Left ventricle myocardium inferior (tissue), 1 donor: Measurements from ENCODE around the gene HHIPL2. TPM values are rescaled to one million over a fixed set of nuclear protein-coding genes. Genes with fewer than 3 reads are reported as not detected.

ENCODE experiments used
- DNase-seq: peaks from one replicate; pipeline ENCODE4 v3.0.0-alpha.2; 2020
- H3K27ac ChIP-seq: fragments of 200-600 bp; replicated peaks from 2 replicates; pipeline ENCODE4 v1.8.0; 2021
- H3K27me3 ChIP-seq: fragments of 200-600 bp; 2 replicates; pipeline ENCODE4 v1.8.0; 2021; ENCODE audit warnings: low read depth
- H3K36me3 ChIP-seq: fragments of 200-600 bp; 2 replicates; pipeline ENCODE4 v1.8.0; 2021
- H3K4me1 ChIP-seq: fragments of 200-600 bp; 2 replicates; pipeline ENCODE4 v1.8.0; 2021
- H3K4me3 ChIP-seq: fragments of 200-600 bp; 2 replicates; pipeline ENCODE4 v1.8.0; 2021; ENCODE audit warnings: mild to moderate bottlenecking, moderate library complexity
- H3K9me3 ChIP-seq: fragments of 200-600 bp; replicated peaks from 2 replicates; pipeline ENCODE4 v1.8.0; 2021
- CTCF ChIP-seq: fragments of 200-600 bp; IDR thresholded peaks from 2 replicates; pipeline ENCODE4 v1.8.0; 2021; ENCODE audit warnings: antibody characterized with exemption, mild to moderate bottlenecking, borderline replicate concordance
- intact Hi-C: fragments of 100-400 bp; cut with micrococcal nuclease; formaldehyde crosslinking; loops from one replicate; pipeline ENCODE4 v1.11.0; 2022
- total RNA-seq: library from RNA; stranded (reverse); fragmentation: NEBNext Ultra II Directional; extraction: Animal tissue kit (Norgen Biotek cat#: 25700); gene quantifications from one replicate; pipeline ENCODE4 v1.2.1, GENCODE V29; 2021
- donor health status: DM: no; HTN: yes; CAD: no; lungs with severe emphysema.

HHIPL2 gene
- total RNA-seq, 1 donor from 2014 or later = not detected

DNA sequence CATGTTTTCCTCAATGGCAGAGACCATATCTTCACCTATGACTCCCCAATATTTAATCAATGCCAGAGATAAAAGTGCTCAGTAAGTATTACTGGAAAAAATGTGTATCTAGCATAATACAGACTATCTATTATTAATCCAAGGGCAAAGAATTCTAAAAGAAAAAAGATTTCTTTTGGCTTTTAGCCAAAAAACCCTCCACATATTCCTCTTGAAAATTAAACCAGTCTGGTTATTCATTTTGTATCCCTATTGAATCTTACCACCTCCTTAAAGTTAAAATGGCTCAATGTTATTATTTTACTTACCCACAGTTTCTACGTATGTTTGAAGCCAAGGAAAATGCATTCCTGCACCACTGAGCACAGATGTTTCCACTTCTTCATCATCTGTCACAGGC, 40.2 kb upstream of the HHIPL2 start:
- peaks cover 23% of the 10 kb centered on the region for H3K36me3 ChIP-seq
- DNase-seq = no peak
- no peaks in the 10 kb centered on the region for H3K9me3 ChIP-seq
- intact Hi-C loops = no loop called here
- H3K27ac ChIP-seq = no peak overlapping the region
- H3K4me3 ChIP-seq = no peak overlapping the region
- H3K4me1 ChIP-seq = peaks cover 26% of the 10 kb centered on the region
- no peaks in the 10 kb centered on the region for H3K27me3 ChIP-seq
- no peak for TF ChIP-seq CTCF

DNA sequence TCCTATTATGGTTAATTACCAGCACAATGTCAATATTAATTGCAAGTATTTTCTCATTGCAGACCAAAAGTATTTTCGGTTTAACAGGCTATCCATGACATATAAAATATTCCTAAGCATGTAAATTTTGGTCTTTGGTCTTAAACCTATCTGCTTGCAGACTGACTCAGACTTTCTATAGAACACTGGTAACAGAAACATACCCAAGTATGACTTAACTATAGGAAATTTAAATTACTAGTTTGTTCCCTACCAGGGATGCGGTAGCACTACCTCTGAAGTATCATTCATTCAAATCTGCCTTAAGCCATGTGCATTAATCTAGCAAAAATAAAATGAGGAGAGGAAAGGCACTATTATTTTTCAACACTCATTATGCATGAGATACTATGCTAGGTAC, 38.9 kb upstream of the HHIPL2 start:
- Histone ChIP-seq H3K36me3 (peaks cover 30% of the 10 kb centered on the region), H3K27me3 (no peaks in the 10 kb centered on the region), H3K9me3 (no peaks in the 10 kb centered on the region), H3K27ac (no peak overlapping the region), H3K4me1 (peaks cover 34% of the 10 kb centered on the region), H3K4me3 (no peak overlapping the region)
- DNase-seq = no peak
- intact Hi-C loops = no loop called here
- no peak for TF ChIP-seq CTCF

GRCh38 chr1:222583079-222583478, 35.2 kb upstream of the HHIPL2 start:
- no peak for DNase-seq
- Histone ChIP-seq H3K9me3 (no peaks in the 10 kb centered on the region), H3K36me3 (peaks cover 38% of the 10 kb centered on the region), H3K27ac (no peak overlapping the region), H3K4me3 (no peak overlapping the region), H3K27me3 (no peaks in the 10 kb centered on the region), H3K4me1 (peaks cover 10% of the 10 kb centered on the region)
- intact Hi-C loops = no loop called here
- no peak for TF ChIP-seq CTCF

DNA sequence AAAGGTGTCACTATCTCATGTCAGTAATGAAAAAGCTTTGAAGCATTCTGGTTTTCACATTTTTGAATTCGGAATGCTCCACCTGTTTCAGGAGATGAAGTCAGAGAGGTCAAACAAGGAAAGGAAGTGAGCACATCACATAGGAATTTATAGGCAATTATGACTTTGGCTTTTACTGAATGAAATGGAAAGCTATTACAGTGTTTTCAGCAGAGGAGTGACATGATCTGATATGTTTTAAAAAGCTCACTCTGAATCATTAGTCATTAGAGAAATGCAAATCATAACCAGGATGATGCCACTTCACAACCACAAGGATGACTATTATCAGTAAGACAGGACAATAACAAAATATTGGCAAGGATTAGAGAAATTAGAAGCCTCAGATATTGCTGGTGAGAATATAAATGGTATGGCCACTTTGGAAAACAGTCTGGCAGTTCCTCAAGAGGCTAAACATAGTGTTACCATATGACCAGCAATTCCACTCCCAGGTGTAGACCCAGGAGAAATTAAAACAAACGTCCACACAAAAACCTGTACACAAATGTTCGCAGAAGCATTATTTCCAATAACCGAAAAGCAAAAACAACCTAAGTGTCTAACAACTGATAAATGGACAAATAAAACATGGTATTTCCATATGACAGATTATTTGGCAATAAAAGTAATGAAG, 34.3 kb upstream of the HHIPL2 start:
- Histone ChIP-seq H3K4me1 (peaks cover 10% of the 10 kb centered on the region), H3K36me3 (peaks cover 33% of the 10 kb centered on the region), H3K27me3 (no peaks in the 10 kb centered on the region), H3K4me3 (no peak overlapping the region), H3K9me3 (no peaks in the 10 kb centered on the region), H3K27ac (no peak overlapping the region)
- no peak for TF ChIP-seq CTCF
- intact Hi-C loops = no loop called here
- no peak for DNase-seq

DNA sequence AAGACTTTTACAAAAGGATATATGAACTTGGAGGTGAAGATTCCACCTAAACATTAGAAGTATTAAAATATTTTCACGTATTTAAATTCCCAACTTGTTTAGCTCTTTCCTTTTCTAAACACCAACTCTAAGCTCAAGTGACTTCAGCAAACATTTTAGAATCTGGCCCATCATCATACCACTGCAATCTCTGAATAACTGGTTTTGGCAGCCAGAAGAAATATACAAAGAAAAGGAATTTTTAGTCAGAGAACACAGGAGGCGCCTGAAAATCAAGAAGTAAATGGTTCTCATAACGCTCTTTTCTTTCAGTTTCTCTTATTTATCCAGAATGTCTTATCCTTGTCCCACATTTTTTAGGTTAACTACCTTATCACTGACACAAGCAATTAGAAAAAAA, 31.4 kb upstream of the HHIPL2 start:
- intact Hi-C loops = no loop called here
- Histone ChIP-seq H3K27ac (no peak overlapping the region), H3K4me3 (no peak overlapping the region), H3K27me3 (no peaks in the 10 kb centered on the region), H3K9me3 (no peaks in the 10 kb centered on the region), H3K4me1 (peaks cover 10% of the 10 kb centered on the region), H3K36me3 (peaks cover 48% of the 10 kb centered on the region)
- no peak for TF ChIP-seq CTCF
- no peak for DNase-seq
